Fibroblast of pulmonary artery (primary cell): ENCODE data around the gene TTLL13.
"Not testable (repeated sequence)": the region's sequence is repeated elsewhere in the genome, so short reads cannot be mapped to it uniquely, and the experiment has no call there.

ENCODE experiments used
- DNase-seq: peaks from one replicate; pipeline ENCODE4 v3.0.0-alpha.2; 2010; ENCODE audit warnings: low read depth
- H3K4me3 ChIP-seq: replicated peaks from 2 replicates; pipeline ENCODE4 v1.5.1; 2011; ENCODE audit warnings: low read depth, mild to moderate bottlenecking, control low read depth, low read length, moderate library complexity
- TF ChIP-seq, protein P1 (sequence below): IDR thresholded peaks from 2 replicates; pipeline ENCODE4 v1.5.1; 2011; ENCODE audit warnings: mild to moderate bottlenecking, control low read depth, low read length, inconsistent platforms; ENCODE audit errors: missing control alignments

TTLL13 gene

DNA sequence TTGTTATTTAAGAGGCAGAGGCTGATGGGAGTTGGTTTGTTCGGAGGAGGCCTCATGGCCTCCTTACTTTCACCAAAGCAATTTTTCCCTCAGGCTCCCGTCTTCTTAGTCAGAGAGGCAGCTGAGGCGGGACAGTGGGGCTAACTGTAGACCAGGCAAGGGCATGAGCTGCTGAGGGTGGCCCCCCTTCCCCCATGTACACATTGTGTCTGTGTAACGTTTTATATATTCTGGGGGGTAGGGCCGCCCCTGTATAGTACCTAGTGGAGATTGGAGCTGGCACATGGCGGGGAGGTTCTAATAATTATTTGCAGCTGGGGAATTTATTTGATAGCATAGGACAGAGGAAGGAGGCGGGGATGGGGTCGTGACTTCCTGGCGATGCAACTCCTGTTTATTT, 51.2 kb downstream of the TTLL13 start:
- TF ChIP-seq, protein P1, sequence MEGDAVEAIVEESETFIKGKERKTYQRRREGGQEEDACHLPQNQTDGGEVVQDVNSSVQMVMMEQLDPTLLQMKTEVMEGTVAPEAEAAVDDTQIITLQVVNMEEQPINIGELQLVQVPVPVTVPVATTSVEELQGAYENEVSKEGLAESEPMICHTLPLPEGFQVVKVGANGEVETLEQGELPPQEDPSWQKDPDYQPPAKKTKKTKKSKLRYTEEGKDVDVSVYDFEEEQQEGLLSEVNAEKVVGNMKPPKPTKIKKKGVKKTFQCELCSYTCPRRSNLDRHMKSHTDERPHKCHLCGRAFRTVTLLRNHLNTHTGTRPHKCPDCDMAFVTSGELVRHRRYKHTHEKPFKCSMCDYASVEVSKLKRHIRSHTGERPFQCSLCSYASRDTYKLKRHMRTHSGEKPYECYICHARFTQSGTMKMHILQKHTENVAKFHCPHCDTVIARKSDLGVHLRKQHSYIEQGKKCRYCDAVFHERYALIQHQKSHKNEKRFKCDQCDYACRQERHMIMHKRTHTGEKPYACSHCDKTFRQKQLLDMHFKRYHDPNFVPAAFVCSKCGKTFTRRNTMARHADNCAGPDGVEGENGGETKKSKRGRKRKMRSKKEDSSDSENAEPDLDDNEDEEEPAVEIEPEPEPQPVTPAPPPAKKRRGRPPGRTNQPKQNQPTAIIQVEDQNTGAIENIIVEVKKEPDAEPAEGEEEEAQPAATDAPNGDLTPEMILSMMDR, result no peak
- DNase-seq, result no peak

DNA sequence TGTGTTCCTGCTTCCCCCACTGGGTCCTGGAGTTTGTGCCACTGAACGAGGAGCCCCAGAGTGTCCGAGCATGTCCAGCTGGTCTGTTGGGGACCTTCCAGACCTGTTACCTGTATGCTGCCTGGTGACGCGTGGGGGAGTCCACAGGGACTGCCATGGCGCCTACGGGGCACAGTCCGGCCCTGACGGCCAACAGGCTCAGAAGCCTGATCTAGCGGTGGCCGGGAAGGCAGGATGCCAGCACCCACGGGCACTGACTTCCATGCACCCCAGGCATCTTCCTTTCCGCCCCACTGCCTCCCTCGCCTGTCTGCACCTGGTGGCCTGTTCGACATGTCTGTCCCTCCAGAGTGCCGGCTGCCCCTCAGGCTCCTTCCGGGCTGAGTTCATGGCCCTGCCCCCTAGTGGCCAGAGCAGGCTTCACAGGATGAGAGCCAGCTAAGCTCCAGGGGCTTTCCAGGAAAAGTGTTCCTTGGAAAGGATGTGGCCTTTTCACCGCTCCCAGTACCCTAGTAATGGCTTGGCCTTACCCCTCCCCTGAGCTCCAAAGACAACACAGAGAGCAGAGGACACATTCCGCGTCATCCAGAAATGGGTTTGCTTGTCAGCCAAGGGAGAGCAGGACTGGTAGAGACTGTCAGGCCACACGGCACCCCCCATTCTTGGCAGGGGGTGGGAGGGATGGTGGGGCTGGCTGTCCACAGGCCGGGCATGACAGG, 51.8 kb downstream of the TTLL13 start:
- no peak overlapping the region for H3K4me3 ChIP-seq
- DNase-seq, result peak; percentile 56
- TF ChIP-seq, protein P1, result peak; percentile 89

More for the DNA sequence above, 51.2 kb downstream of the TTLL13 start:
- no peak overlapping the region for H3K4me3 ChIP-seq

DNA sequence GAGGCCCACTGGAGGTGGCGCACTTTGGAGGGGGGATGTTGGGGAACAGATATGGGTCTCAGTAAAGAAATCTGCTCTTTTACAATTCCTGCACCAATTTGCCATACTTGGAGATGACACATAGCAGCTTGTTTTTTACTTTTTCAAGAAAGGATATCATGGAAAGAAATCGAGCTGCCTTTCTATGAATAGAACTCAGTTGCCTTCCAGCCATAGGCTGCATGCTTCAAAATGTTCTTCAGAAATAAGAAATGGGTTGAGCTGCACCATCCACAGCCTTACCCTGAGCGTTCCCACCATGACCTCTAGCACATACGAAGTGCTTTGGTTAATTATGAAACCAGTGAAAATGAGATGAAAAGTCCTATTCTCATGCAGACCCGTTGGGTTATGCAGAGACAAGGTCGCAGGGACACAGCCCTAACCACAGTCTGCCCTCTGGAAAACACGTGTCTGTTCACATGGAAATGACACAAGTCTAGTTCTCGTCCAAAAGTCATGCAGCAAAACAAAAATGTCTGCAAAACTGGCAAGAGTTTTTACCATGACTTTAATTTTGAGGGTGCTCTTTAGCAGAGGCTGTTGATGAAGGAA, 52.4 kb downstream of the TTLL13 start:
- no peak for DNase-seq
- H3K4me3 ChIP-seq, result no peak overlapping the region
- TF ChIP-seq, protein P1, result no peak

DNA sequence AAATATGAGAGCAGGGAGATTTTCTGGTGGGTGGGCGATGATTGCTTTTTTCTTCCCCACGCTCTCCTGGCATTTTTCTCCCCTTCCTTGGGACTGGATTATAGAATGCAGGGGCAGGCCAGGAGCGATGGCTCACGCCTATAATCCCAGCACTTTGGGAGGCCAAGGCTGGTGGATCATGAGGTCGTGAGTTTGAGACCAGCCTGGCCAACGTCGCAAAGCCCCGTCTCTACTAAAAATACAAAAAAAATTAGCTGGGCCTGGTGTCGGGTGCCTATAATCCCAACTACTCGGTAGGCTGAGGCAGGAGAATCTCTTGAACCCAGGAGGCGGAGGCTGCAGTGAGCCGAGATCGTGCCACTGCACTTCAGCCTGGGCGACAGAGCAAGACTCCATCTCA, 56.0 kb downstream of the TTLL13 start:
- H3K4me3 ChIP-seq, DNase-seq: not testable (repeated sequence)

DNA sequence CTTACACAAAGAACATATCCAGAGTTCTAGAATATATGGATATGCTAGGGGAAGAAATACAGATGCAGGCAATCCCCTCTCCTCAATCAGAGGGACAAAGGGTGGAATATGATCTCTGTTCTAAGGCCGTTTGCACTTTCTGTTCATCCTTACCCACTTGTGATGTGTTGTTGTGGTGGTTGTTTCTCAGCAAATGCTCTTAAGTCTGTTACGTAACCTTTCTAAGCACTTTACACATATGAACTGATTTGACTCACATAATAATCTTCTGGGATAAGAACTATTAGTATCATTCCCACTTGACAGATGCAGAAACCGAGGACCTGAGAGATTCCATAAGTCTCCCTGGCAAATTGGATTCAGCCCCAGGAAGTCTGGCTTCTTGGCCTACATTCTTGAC, 56.6 kb downstream of the TTLL13 start:
- no peak overlapping the region for H3K4me3 ChIP-seq
- no peak for DNase-seq
- TF ChIP-seq, protein P1, result no peak

DNA sequence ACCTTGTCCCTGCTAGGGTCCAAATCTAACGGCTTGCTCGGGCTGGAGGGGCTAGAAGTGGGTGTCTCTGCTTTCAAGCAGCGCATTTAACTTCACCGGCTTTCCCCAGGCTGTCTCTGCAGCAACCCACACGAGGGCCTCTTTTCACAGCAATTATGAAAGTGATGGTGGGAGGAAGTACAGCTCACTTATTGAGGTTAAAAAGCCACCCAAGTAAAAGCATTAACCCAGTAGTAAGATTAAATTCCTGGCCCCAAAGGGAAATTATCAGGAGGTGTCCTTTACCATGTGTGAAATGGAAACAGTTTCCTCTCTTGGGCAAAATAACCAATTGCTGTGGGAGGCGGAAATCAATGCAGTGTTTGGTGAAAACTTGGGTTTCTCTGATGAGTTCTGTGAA, 57.2 kb downstream of the TTLL13 start:
- DNase-seq, result no peak
- TF ChIP-seq, protein P1, result no peak
- H3K4me3 ChIP-seq, result no peak overlapping the region

DNA sequence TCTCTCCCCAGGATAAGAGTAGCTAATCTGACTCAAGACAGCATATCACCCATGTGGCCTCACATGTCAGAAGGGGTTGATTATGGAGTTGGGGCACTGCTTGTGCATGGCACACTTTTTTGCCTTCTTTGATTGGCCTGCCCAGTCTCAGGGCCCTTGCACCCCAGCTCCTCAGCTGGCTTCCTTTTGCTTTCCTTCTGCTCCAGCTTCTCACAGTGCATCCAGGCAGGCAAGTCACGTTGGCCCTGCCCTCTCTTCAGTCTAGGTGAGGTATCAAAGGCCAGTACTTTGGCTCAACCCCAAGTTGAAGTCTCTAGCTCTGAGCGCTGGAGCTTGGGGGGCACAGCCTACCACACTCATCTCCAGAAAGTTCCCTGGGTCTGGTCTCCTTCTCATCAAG, 58.3 kb downstream of the TTLL13 start:
- DNase-seq, result no peak
- no peak overlapping the region for H3K4me3 ChIP-seq
- TF ChIP-seq, protein P1, result no peak
